K562 (cell line): ENCODE results near the gene MTPN. TPM values are rescaled to one million over a fixed set of nuclear protein-coding genes. Genes with fewer than 3 reads are reported as not detected.
A peak's percentile ranks its signal among the peaks of the same experiment; 100 is the strongest.

Source experiments
- ATF1 ChIP-seq, 2 experiments: fragments of 450-650 bp in 1 of 2; IDR thresholded peaks; 2 replicates each; pipeline ENCODE4 v1.6.1; 2016; ENCODE audit warnings: missing compliant biosample characterization in 1 of 2, missing genetic modification characterization in 1 of 2
- CBFA2T3 ChIP-seq: fragments of 450-650 bp; IDR thresholded peaks from 2 replicates; pipeline ENCODE4 v1.6.1; 2017
- CBX1 ChIP-seq: sonication (generic); IDR thresholded peaks from 2 replicates; pipeline ENCODE4 v1.6.1; 2016; ENCODE audit warnings: antibody characterized with exemption, low read depth, mild to moderate bottlenecking
- CREB1 ChIP-seq, 2 experiments: sonication (generic) in 1 of 2; formaldehyde crosslinking in 1 of 2; IDR thresholded peaks; 2 replicates each; pipeline versions ENCODE4 v1.6.1 to v1.8.0; 2012 to 2022; ENCODE audit warnings: inconsistent platforms in 1 of 2, mild to moderate bottlenecking in 1 of 2, missing genetic modification reagents in 1 of 2, moderate library complexity in 1 of 2
- FOXM1 ChIP-seq, 2 experiments: fragments of 450-650 bp in 1 of 2; sonication (generic) in 1 of 2; formaldehyde crosslinking in 1 of 2; IDR thresholded peaks; 2 replicates each; pipeline versions ENCODE4 v1.6.1 to v1.9.0; 2017 to 2022; ENCODE audit warnings: low read depth in 2 of 2, mild to moderate bottlenecking in 2 of 2, missing genetic modification reagents in 1 of 2, moderate library complexity in 1 of 2
- HDAC1 ChIP-seq, 2 experiments: fragments of 450-650 bp; IDR thresholded peaks; 2 replicates each; pipeline ENCODE4 v1.6.1; 2016 to 2017; ENCODE audit warnings: inconsistent platforms in 1 of 2, mild to moderate bottlenecking in 1 of 2, moderate library complexity in 1 of 2
- HNRNPK ChIP-seq: fragments of 200-400 bp; formaldehyde crosslinking; IDR thresholded peaks from one replicate; pipeline ENCODE4 v1.6.1; 2018; ENCODE audit warnings: mild to moderate bottlenecking, low read depth, low read length; ENCODE audit not compliant: poor library complexity, severe bottlenecking
- IRF2 ChIP-seq: sonication (generic); formaldehyde crosslinking; IDR thresholded peaks from 2 replicates; pipeline ENCODE4 v1.8.1; 2022; ENCODE audit warnings: mild to moderate bottlenecking, missing genetic modification reagents
- KAT7 ChIP-seq: sonication (generic); formaldehyde crosslinking; IDR thresholded peaks from 2 replicates; pipeline ENCODE4 v1.8.0; 2022; ENCODE audit warnings: missing genetic modification reagents, mild to moderate bottlenecking, borderline replicate concordance
- MEF2D ChIP-seq: conservative IDR thresholded peaks from 2 replicates; pipeline ENCODE4 v1.6.1; 2016; ENCODE audit warnings: low read depth, missing genetic modification characterization, missing compliant biosample characterization
- NCOR1 ChIP-seq: fragments of 450-650 bp; IDR thresholded peaks from 2 replicates; pipeline ENCODE4 v1.6.1; 2016; ENCODE audit warnings: mild to moderate bottlenecking, moderate library complexity
- PCBP2 ChIP-seq: fragments of 200-400 bp; formaldehyde crosslinking; IDR thresholded peaks from 2 replicates; pipeline ENCODE4 v1.6.1; 2018; ENCODE audit warnings: low read length, low read depth, mild to moderate bottlenecking, moderate library complexity; ENCODE audit not compliant: poor library complexity, severe bottlenecking
- PHB ChIP-seq: fragments of 250-450 bp; sonication (Bioruptor Pico); IDR thresholded peaks from 2 replicates; pipeline ENCODE4 v1.5.0; 2021
- SETDB1 ChIP-seq: IDR thresholded peaks from one replicate; pipeline ENCODE4 v1.6.1; 2012; ENCODE audit warnings: low read length, control low read depth, inconsistent platforms
- SIN3A ChIP-seq, 2 experiments: fragments of 150-350 bp in 1 of 2; IDR thresholded peaks; 2 replicates each; pipeline ENCODE4 v1.6.1; 2011 to 2016; ENCODE audit warnings: borderline replicate concordance in 2 of 2, low read depth in 2 of 2, low read length in 2 of 2, mild to moderate bottlenecking in 2 of 2, moderate library complexity in 2 of 2; ENCODE audit not compliant: control insufficient read depth in 1 of 2
- SMAD4 ChIP-seq: fragments of 250-450 bp; sonication (Bioruptor Pico); conservative IDR thresholded peaks from 2 replicates; pipeline ENCODE4 v1.8.0; 2021; ENCODE audit warnings: inconsistent platforms, mild to moderate bottlenecking, moderate library complexity
- STAT5A ChIP-seq: IDR thresholded peaks from 2 replicates; pipeline ENCODE4 v1.6.1; 2012; ENCODE audit warnings: low read length, inconsistent platforms, borderline replicate concordance
- UBTF ChIP-seq, 2 experiments: IDR thresholded peaks; 2 replicates each; pipeline ENCODE4 v1.6.1; 2012; ENCODE audit warnings: improper control_type of control experiment in 2 of 2, low read depth in 2 of 2, low read length in 2 of 2, borderline replicate concordance in 1 of 2
- ZBTB49 ChIP-seq: sonication (generic); formaldehyde crosslinking; IDR thresholded peaks from 2 replicates; pipeline ENCODE4 v1.8.0; 2022; ENCODE audit warnings: missing genetic modification reagents, mild to moderate bottlenecking, borderline replicate concordance
- ZKSCAN8 ChIP-seq: fragments of 200-800 bp; sonication (Bioruptor generic); IDR thresholded peaks from 2 replicates; pipeline ENCODE4 v1.6.1; 2016; ENCODE audit warnings: missing genetic modification characterization, missing compliant biosample characterization
- ZNF197 ChIP-seq: fragments of 200-800 bp; sonication (Bioruptor generic); IDR thresholded peaks from 2 replicates; pipeline ENCODE4 v1.6.1; 2016; ENCODE audit warnings: low read depth, missing genetic modification characterization, missing compliant biosample characterization
- ZNF224 ChIP-seq: sonication (generic); formaldehyde crosslinking; IDR thresholded peaks from 2 replicates; pipeline ENCODE4 v1.8.0; 2022; ENCODE audit warnings: mild to moderate bottlenecking, missing genetic modification reagents
- polyA plus RNA-seq, 8 experiments: library from polyadenylated mRNA; depleted of rRNA in 4 of 8; stranded (reverse) in 5 of 8; unstranded in 3 of 8; fragments of >200 nt; fragmentation: Nextera tagmentation in 2 of 8; fragmentation: Illumina TruSeq in 1 of 8; extraction: Ambion mirVana in 2 of 8; extraction: Trizol in 1 of 8; gene quantifications; 2 replicates each; pipeline versions ENCODE4 v1.2.1 to v1.2.3, GENCODE V29; 2011 to 2014; ENCODE audit warnings: inconsistent platforms in 1 of 8, missing spikeins in 1 of 8
- total RNA-seq, 7 experiments: library from RNA; depleted of rRNA in 6 of 7; stranded (reverse); fragments of >200 nt in 6 of 7; fragmentation: Illumina TruSeq in 2 of 7; extraction: Trizol in 2 of 7; gene quantifications; 2 replicates each; pipeline versions ENCODE4 v1.2.1 to v1.2.3, GENCODE V29; 2011 to 2021; ENCODE audit warnings: low replicate concordance in 1 of 7

MTPN gene
- total and polyA plus RNA-seq, 9 of the 15 experiments (the other 6 are each of a cell fraction or from before 2014, with no cell fraction given): 68.5 to 261 (median 156) TPM

- TF ChIP-seq NCOR1 (peak; percentile 82), IRF2 (no peak), ZBTB49 (CRISPR knock-in tag) (no peak), SIN3A (IDR thresholded peaks at IDR 0.05; ENCODE audit: borderline replicate concordance in 2 of 2, control insufficient read depth in 1 of 2, low read depth in 2 of 2, low read length in 2 of 2) (no peak), FOXM1 (IDR thresholded peaks at IDR 0.05; ENCODE audit: low read depth) (0 out of 2 replicates have a peak, but pooled peaks have one; percentile 50), FOXM1 (CRISPR knock-in tag; IDR thresholded peaks at IDR 0.05; ENCODE audit: low read depth) (no peak), SETDB1 (no peak), PCBP2 (no peak), ATF1 (CRISPR knock-in tag; IDR thresholded peaks at IDR 0.05) (no peak), ATF1 (tag; IDR thresholded peaks at IDR 0.05) (peak; percentile 21; the same call in 1 of the 2 replicates), SMAD4 (CRISPR knock-in tag) (0 out of 2 replicates have a peak, but pooled peaks have one; percentile 28), HNRNPK (no peak), HDAC1 (IDR thresholded peaks at IDR 0.05) (no peak), CBFA2T3 (peak; percentile 82), CREB1 (IDR thresholded peaks at IDR 0.05) (no peak), CREB1 (CRISPR knock-in tag; IDR thresholded peaks at IDR 0.05) (no peak), ZNF197 (CRISPR knock-in tag) (no peak), KAT7 (peak; percentile 77; the same call in 1 of the 2 replicates), ZNF224 (CRISPR knock-in tag) (no peak), PHB (no peak), STAT5A (peak; percentile 37), ZKSCAN8 (CRISPR knock-in tag) (no peak; the same call in 1 of the 2 replicates), CBX1 (no peak), MEF2D (tag) (peak; percentile 81), UBTF (IDR thresholded peaks at IDR 0.05; ENCODE audit: borderline replicate concordance in 1 of 2, low read depth in 2 of 2, low read length in 2 of 2) (no peak)
These were observed 33.9 kb downstream of the MTPN start (continued) for GRCh38 chr7:135943134-135943879.
